ENCODE measurements around the gene TCF4.

TCF4 gene

GRCh38 chr18:55300421-55300935 lies 287.5 kb downstream of the TCF4 start:
- DNase-seq (ENCODE audit: low read depth, low spot score) = no peak

GRCh38 chr18:55296778-55297177 lies 291.2 kb downstream of the TCF4 start:
- no peak for DNase-seq (ENCODE audit: low read depth, low spot score)

- no peak for DNase-seq (ENCODE audit: low read depth, low spot score)
Observed at GRCh38 chr18:55296115-55296514, 291.9 kb downstream of the TCF4 start.

- peak; percentile 24 for DNase-seq (ENCODE audit: low read depth, low spot score)
Observed at GRCh38 chr18:55290898-55291297, 297.1 kb downstream of the TCF4 start.

GRCh38 chr18:55289775-55290174 lies 298.2 kb downstream of the TCF4 start:
- no peak for DNase-seq (ENCODE audit: low read depth, low spot score)

GRCh38 chr18:55289048-55289447 lies 298.9 kb downstream of the TCF4 start:
- DNase-seq (ENCODE audit: low read depth, low spot score) = no peak

- no peak for DNase-seq (ENCODE audit: low read depth, low spot score)
Observed at GRCh38 chr18:55287935-55288868, 299.8 kb downstream of the TCF4 start.

- no peak for DNase-seq (ENCODE audit: low read depth, low spot score)
Observed at GRCh38 chr18:55287149-55287806, 300.7 kb downstream of the TCF4 start.

GRCh38 chr18:55286257-55286825 lies 301.7 kb downstream of the TCF4 start:
- no peak for DNase-seq (ENCODE audit: low read depth, low spot score)

GRCh38 chr18:55284614-55285013 lies 303.4 kb downstream of the TCF4 start:
- DNase-seq (ENCODE audit: low read depth, low spot score) = no peak

- DNase-seq (ENCODE audit: low read depth, low spot score) = no peak
Observed at GRCh38 chr18:55283309-55283708, 304.7 kb downstream of the TCF4 start.

GRCh38 chr18:55280503-55280902 lies 307.5 kb downstream of the TCF4 start:
- DNase-seq (ENCODE audit: low read depth, low spot score) = no peak

- peak; percentile 74 for DNase-seq (ENCODE audit: low read depth, low spot score)
Observed at GRCh38 chr18:55275039-55275901, 312.7 kb downstream of the TCF4 start.

GRCh38 chr18:55272510-55273243 lies 315.3 kb downstream of the TCF4 start:
- peak; percentile 24 for DNase-seq (ENCODE audit: low read depth, low spot score)

- DNase-seq (ENCODE audit: low read depth, low spot score) = no peak
Observed at GRCh38 chr18:55269622-55270021, 318.4 kb downstream of the TCF4 start.

- DNase-seq (ENCODE audit: low read depth, low spot score) = no peak
Observed at GRCh38 chr18:55268628-55269275, 319.2 kb downstream of the TCF4 start.

GRCh38 chr18:55268151-55268601 lies 319.8 kb downstream of the TCF4 start:
- no peak for DNase-seq (ENCODE audit: low read depth, low spot score)

- DNase-seq (ENCODE audit: low read depth, low spot score) = no peak
Observed at GRCh38 chr18:55266981-55267380, 321.0 kb downstream of the TCF4 start.

- DNase-seq (ENCODE audit: low read depth, low spot score) = no peak
Observed at GRCh38 chr18:55265984-55266383, 322.0 kb downstream of the TCF4 start.

GRCh38 chr18:55265130-55265675 lies 322.8 kb downstream of the TCF4 start:
- DNase-seq (ENCODE audit: low read depth, low spot score) = no peak

Data from astrocyte of the hippocampus (primary cell).